Fibroblast of skin of abdomen (primary cell): ENCODE data around the gene PIP4K2B.

Source experiments
- DNase-seq: peaks from one replicate; pipeline ENCODE4 v3.0.0-alpha.2; 2013

Gene PIP4K2B

DNA sequence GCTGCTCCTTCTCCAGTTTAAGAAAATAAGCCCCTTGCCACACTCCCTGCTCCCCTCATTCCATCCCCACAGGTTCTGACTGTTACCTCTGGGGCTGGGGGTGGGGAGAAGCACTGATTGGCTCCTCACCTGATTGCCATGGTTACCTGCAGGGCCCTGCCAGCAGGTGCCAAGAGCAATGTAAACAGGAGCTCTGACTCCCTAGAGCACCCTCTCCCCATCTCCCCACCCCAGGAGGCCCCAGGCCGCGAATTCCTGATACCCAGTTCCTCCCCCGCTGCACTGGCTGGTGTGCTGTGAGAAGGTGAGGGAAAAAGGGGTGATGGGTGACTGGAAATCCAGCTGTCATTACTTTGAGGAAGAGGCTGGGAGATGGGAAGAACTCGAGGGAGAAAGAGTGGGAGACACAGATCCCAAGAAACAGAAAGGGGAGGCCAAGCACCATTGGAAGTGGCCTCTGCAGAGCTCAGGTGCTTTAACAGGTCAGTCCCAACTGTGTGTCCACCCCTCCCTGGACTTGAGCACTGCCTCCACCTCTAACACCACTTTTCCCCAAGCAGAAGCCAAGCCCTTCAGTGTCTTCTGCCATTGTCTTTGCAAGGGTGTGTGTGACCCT, 55.7 kb downstream of the PIP4K2B start:
- no peak for DNase-seq

- peak; percentile 85 for DNase-seq
Observed at GRCh38 chr17:38742411-38743308, 56.7 kb downstream of the PIP4K2B start.

DNA sequence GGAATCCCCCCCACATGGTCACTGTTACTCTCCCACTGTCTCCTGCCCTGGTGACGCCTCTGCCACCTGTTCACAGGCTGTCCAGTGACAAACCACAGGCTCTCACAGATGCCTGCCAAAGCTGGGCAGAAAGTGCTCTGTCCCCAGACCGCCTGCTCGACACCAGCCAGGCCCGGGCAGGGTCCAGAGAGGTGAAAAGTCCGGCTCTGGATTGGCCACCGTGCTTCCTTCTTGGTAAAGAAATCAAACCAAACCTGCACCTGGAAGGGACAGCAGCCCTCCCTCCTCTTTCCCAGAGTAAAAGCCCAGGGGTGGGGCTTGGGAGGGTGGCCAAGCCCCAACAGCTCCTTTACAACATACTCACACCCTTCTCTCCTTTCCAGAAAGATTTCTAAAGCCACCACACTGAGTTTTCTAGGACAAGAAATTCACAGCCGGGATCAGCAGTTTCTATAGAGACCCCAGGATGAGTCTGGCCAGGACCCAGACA, 57.4 kb downstream of the PIP4K2B start:
- DNase-seq: no peak

DNA sequence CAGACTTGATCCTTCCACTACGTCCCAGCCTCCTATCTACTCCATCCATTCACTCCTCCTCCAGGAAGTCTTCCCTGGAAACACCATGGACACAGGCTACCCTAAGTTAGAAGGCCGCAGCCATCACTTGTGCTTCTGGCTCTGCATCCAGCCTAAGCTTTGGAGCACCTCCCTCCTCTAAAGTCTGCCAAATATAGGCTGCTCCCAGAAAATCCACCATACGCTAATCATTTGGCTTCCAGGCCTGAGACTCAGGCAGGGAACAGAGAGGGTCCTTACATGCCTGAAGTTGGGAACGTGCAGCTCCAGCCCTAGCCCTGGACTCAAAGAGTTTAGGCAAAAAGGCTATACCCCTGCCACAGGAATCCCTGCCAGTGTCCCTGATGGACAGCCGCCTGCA, 57.9 kb downstream of the PIP4K2B start:
- no peak for DNase-seq

- no peak for DNase-seq
Observed at GRCh38 chr17:38740806-38741205, 58.5 kb downstream of the PIP4K2B start.

DNA sequence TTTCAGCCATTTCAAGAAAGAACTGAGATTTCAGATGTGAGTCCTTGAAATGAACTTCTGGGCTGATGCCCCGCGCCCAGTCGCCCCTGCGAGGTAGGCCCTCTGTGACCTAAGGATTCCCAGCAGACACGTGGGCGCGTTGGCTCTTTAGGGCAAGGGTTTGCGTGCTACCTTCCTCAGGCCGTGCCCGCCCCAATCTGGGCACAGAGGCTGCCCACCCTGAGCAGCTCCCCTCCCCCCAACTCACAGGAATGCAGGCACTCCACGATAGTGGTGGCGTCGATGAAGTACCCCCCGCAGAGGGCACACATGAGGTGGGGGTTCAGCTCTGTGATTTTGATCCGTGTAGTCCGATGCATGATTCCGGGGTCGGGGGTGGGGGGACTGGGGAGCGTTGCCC, 59.3 kb downstream of the PIP4K2B start:
- no peak for DNase-seq

GRCh38 chr17:38739305-38739704, 60.1 kb downstream of the PIP4K2B start:
- no peak for DNase-seq

GRCh38 chr17:38738686-38739085, 60.7 kb downstream of the PIP4K2B start:
- no peak for DNase-seq

- DNase-seq: no peak
Observed at GRCh38 chr17:38738007-38738662, 61.2 kb downstream of the PIP4K2B start.

DNA sequence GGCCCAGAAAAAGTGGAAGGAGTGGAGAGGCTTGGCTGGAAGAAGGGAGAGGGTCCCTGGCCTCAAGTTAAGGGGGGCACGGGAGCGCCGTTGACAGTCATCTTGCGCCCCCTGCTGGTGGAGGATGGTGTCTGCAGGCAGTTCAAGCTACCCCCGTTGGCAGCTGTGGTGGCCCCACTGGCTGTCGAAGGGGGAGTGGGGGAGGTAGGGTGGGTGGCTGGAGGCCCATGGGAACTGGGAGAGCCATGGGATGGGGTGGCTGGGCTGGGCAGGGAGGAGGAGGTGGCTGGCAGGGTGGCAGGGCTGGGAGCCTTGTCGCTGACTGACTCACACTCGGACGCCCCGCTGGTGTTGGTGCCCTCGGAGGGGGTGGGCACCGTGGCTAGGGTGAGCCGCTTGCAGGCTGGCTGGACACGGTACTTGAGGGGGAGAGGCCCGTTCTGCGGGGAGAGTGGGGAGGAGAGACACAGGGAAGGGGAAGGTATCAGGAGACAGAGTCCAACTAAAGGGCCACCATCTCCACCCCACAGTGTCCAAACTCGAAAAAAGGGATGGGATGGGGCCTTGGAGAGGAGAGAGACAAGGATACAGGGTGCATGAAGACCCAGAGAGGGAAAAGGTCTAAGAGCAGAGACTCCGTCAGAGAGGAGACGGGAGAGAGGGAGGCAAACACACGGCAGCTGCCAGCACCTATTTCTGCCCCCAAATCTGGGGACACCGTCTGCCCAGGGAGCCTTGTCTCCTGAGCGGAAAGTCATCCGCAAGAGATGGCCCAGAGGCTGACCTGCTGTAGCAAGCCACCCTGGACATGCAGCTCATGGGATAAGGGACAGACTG, 64.0 kb downstream of the PIP4K2B start:
- DNase-seq: no peak

DNA sequence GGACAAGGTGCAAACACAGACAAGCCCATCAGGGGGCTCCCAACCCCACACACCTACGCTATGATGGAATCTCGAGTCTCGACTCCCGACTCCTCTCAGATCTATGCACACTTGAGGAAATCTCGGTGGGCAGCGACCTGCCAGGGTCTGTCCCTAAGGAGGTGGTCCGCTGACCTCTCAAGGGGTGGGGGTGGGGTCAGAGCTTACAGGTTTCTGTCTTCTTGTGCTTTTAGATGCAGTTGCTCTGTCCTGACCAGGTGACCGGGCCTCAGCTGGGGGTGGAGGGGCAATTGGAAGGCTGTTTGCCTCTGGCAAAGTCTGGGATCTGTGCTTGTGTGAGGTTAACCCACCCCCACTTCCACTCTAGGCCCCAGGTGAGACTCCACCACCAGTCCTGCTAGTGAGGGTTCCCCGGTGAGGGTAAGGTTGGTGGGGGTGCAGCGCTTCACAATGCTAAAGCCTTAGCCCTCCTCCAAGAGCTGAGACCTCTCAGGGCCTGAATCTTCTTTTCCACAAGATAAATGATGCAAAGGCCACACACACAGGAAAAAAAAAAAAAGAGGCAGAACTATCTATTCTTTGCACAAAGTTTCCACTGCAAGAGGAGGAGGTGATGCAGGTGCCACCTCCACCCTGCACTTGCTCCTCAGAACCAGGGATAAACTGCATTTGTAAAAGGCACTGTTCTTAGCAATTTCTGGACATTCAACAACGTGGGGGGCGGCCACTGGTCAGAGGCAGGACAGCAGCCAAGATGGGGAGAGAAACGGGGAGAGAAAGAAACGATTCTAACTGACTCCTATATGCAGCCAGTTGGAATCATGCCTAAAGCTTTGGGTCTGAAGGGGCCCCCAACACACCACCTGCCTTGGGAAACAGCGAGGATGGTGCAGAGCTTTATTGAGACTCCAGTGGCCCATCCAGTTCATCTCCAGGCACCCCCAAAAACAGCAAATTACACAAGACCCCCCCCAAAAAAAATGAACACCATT, 65.1 kb downstream of the PIP4K2B start:
- no peak for DNase-seq

DNA sequence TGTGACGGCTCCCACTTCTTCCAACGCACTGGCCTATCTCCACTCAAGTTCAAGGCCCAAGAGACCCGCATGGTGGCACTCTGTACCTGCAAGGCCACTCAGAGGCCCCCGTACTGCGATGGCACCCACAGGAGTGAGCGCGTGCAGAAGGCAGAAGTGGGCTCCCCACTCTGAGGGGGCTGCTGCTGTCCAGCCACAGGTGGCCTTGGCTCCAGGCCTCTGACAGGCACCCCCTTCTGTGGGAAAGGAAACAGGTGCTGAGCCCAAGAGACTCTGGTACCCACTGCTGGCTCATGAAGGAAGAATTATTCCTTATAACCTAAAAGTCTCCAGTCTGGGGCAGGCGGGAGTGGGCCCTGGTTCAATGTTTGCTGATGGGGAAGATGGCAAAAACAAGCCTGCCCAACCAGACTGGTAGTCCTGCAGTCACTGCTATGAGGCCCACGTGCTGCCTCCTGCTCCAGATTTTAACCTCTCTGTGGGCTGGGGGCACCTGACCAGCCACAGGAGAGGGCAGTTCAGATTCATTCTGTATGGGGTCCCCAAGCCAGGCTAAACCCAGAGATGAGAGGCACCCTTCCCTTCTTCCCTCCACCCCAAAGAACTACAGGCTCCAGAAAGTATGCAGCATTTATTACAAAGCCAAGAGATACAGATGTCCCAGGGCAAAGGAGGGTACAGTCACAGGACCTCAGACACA, 65.9 kb downstream of the PIP4K2B start:
- DNase-seq: no peak

DNA sequence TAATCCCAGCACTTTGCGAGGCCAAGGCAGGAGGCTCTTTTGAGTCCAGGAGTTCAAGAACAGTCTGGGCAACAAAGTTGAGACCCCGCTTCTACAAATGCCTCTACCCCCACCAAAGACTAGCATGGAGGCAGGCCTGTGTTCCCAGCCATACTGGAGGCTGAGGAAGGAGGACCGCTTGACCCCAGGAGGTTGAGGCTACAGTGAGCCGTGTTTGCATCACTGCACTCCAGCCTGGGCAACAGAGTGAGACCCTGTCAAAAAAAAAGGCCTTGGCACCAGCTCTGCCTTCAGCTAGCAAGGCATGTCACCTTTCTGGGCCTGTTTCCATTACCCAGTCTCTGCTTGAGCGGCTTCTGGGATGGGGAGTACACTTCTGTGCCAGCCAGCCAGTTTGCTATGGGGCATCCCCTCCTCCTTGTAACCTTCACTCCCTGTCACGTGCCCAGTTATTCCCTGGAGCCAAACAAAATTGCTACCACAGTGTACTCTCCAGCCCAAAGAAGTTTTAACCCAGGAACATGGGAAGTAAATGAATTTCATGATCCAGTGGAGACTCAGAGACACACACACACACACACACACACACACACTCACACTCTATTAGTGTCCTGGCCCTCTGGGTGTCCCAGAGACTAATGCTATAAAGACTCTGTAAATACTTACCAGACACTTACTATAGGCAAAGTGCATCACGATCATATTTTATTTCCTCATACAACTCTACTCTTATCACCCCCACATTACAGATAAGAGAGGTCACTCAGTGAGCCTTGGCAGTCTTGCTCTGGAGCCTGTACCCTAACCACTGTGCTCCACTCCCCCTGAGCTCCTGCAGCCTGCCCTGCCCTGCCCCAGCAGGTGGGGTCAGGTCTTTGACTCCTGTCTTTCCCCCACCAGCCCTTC, 66.7 kb downstream of the PIP4K2B start:
- DNase-seq: no peak

DNA sequence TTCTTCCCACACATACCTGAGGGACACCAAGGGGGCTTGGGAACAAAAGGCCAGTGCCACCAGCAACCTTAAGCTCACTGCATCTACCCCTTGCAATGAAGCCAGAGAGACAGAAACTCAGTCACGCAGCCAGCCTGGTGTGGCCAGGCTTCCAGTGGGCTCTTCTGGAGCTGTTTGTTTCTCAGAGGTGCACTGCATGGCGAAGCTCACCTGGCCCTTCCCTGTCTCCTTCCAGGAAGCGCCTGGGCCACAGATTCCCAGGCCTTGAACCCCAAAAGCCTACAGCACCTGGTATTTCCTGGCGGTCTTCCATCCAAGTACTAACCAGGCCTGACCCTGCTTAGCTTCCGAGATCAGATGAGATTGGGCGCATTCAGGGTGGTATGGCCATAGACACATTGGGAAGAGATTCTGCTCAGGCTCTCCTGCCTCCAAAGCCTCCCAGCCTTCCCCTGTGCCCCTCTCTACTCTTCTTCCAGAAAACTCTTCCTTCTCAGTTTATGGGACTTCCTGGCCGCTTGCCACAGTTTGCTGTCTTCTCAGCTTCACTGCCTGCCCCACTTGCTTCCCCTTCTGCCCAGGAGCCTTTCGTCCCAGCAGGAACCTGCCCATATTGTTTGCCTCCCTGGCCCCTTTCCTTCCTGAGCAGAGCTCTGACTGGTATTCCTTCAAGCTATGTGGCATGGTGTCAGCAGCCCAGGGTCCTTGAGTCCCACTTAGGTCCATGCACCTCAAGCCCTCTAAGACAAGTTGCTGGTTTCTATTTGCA, 67.6 kb downstream of the PIP4K2B start:
- no peak for DNase-seq

GRCh38 chr17:38730526-38731379, 68.6 kb downstream of the PIP4K2B start:
- peak; percentile 43 for DNase-seq

DNA sequence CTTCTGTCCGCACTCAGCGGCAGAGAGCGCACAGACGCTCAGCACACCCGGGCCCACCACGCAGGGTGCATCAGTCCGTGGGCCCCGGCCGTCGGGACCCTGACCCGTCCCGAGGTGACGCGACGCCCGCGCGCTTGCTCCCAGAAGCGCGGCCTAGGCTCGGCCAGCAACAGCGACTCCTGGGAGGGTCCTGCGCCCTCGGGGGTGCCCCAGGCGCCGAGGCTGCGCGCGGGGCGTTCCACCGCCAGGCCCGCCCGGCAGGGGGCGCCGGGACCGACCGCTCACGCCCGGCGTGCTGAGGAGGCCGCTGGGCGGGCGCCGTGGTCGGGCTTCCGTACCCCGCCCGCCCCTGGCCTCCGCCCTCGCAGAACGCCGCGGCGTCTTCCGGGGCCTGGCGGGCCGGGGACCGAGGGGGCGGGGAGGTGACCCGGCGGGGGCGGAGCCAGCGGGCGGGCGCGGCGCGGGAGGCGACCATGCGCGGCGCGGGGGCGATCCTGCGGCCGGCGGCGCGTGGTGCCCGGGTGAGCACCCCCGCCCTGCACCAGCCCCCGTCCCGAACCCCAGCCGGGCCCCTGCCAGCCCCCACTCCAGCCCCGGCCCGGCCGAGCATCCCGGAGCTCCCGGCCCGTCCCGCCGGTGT, 69.3 kb downstream of the PIP4K2B start, which contains the start of gene CISD3:
CISD3 (plus strand) TSS at position 456 of the 640 bp plus-strand sequence; CDS start at position 474, 18 bp downstream.
- DNase-seq: peak; percentile 86

DNA sequence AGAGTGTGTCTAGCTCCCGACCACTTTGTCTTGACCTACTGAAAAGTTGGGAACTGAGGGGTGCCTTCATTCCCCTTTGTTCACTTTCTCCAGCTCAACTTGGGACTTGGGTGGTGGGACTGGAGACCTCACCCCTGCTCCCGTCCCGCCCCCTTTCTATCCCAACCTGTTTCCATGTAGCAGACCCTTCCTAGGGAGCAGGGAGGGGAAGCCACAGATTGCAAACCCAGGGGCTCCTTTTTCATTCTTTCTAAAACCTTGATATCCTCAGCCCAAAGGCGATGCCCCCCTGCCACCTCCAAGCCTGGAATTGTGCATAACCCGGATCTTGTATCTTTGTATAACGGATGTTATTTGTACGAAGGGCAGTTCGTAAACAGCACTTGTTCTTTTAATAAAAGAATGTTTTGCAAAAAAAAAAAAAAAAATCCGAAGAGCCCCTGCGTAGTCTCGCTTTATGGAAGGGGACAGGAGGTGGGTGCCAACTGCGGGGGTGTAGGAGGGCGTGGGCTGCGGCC, 69.9 kb downstream of the PIP4K2B start:
- DNase-seq: no peak
